GM10266 (cell line): ENCODE data around the gene DPPA3.
"Not testable (repeated sequence)": the region's sequence is repeated elsewhere in the genome, so short reads cannot be mapped to it uniquely, and the experiment has no call there.

Experiments
- DNase-seq: peaks from one replicate; pipeline ENCODE4 v3.0.0; 2012; ENCODE audit errors: extremely low spot score
- CTCF ChIP-seq: IDR thresholded peaks from 2 replicates; pipeline ENCODE4 v1.5.1; 2012; ENCODE audit warnings: mild to moderate bottlenecking, low read depth; ENCODE audit not compliant: control insufficient read depth, insufficient read depth; ENCODE audit errors: missing control alignments

Gene DPPA3

GRCh38 chr12:7731486-7731885, 20.3 kb downstream of the DPPA3 start:
- no peak for TF ChIP-seq CTCF
- DNase-seq, result no peak

GRCh38 chr12:7732993-7733392, 21.8 kb downstream of the DPPA3 start:
- DNase-seq, result no peak

GRCh38 chr12:7747246-7747645, 36.0 kb downstream of the DPPA3 start, which contains the start of gene CLEC4C:
TSS of gene CLEC4C (minus strand) at chr12:7747375. CDS start at chr12:7747348, 27 bp downstream.
- no peak for DNase-seq
- no peak for TF ChIP-seq CTCF

More at GRCh38 chr12:7732993-7733392, 21.8 kb downstream of the DPPA3 start:
- TF ChIP-seq CTCF, result no peak

GRCh38 chr12:7748852-7749251, 37.6 kb downstream of the DPPA3 start:
- TF ChIP-seq CTCF, result no peak

GRCh38 chr12:7749442-7749841, 38.2 kb downstream of the DPPA3 start:
- DNase-seq, result no peak
- TF ChIP-seq CTCF, result no peak

More at GRCh38 chr12:7748852-7749251, 37.6 kb downstream of the DPPA3 start:
- DNase-seq, result no peak

GRCh38 chr12:7750350-7750749, 39.1 kb downstream of the DPPA3 start:
- DNase-seq, result no peak
- no peak for TF ChIP-seq CTCF

GRCh38 chr12:7751394-7751793, 40.2 kb downstream of the DPPA3 start:
- no peak for TF ChIP-seq CTCF
- DNase-seq, result no peak

- DNase-seq, result not testable (repeated sequence)
Measured at GRCh38 chr12:7751941-7752922, 41.0 kb downstream of the DPPA3 start.

- DNase-seq, result not testable (repeated sequence)
Measured at GRCh38 chr12:7755668-7756067, 44.4 kb downstream of the DPPA3 start.
